Endodermal cell (in vitro differentiated cells): ENCODE measurements around the gene OMP. TPM values are rescaled to one million over a fixed set of nuclear protein-coding genes. Genes with fewer than 3 reads are reported as not detected.
"Not testable (repeated sequence)": the region's sequence is repeated elsewhere in the genome, so short reads cannot be mapped to it uniquely, and the experiment has no call there.

ENCODE experiments used
- DNase-seq: peaks from one replicate; pipeline ENCODE4 v3.0.0-alpha.2; 2017
- H3K27ac ChIP-seq: 2 replicates; pipeline ENCODE4 v1.5.1; 2013; ENCODE audit warnings: mild to moderate bottlenecking, low read depth, low read length, moderate library complexity
- H3K27me3 ChIP-seq: 2 replicates; pipeline ENCODE4 v1.6.1; 2013; ENCODE audit warnings: mild to moderate bottlenecking, low read length, moderate library complexity; ENCODE audit not compliant: insufficient read depth, control insufficient read depth, poor library complexity, severe bottlenecking
- H3K36me3 ChIP-seq: 2 replicates; pipeline ENCODE4 v1.7.0; 2013; ENCODE audit warnings: mild to moderate bottlenecking, low read length, moderate library complexity; ENCODE audit not compliant: control insufficient read depth, insufficient read depth
- H3K4me1 ChIP-seq: one replicate; pipeline ENCODE4 v1.7.0; 2013; ENCODE audit warnings: low read length; ENCODE audit not compliant: control insufficient read depth, insufficient read depth
- H3K4me3 ChIP-seq: 2 replicates; pipeline ENCODE4 v1.5.1; 2013; ENCODE audit warnings: mild to moderate bottlenecking, low read length, moderate library complexity
- H3K9ac ChIP-seq: 2 replicates; pipeline ENCODE4 v1.6.1; 2013; ENCODE audit warnings: mild to moderate bottlenecking, low read length, moderate library complexity; ENCODE audit not compliant: poor library complexity, severe bottlenecking; ENCODE audit errors: extremely low read depth
- H3K9me3 ChIP-seq: 2 replicates; pipeline ENCODE4 v1.6.1; 2013; ENCODE audit warnings: mild to moderate bottlenecking, low read length, moderate library complexity; ENCODE audit not compliant: control insufficient read depth
- H3K27ac Mint-ChIP-seq: 2 replicates; pipeline ENCODE4 v1.8.0; 2020; ENCODE audit warnings: mixed read lengths
- H3K27me3 Mint-ChIP-seq: 2 replicates; pipeline ENCODE4 v1.8.0; 2021; ENCODE audit warnings: mild to moderate bottlenecking, mixed read lengths; ENCODE audit not compliant: insufficient read depth
- H3K36me3 Mint-ChIP-seq: 2 replicates; pipeline ENCODE4 v1.8.0; 2020; ENCODE audit warnings: low read depth, mixed read lengths
- H3K4me1 Mint-ChIP-seq: 2 replicates; pipeline ENCODE4 v1.8.0; 2020; ENCODE audit warnings: mixed read lengths
- H3K4me3 Mint-ChIP-seq: 2 replicates; pipeline ENCODE4 v1.8.0; 2020; ENCODE audit warnings: mild to moderate bottlenecking, moderate library complexity, mixed read lengths
- H3K9me3 Mint-ChIP-seq: 2 replicates; pipeline ENCODE4 v1.8.0; 2020; ENCODE audit warnings: mild to moderate bottlenecking, mixed read lengths
- WGBS, 2 experiments: methylation state at CpG; one replicate each; pipeline versions ENCODE4 v1.1.5 to v1.1.7; 2013; ENCODE audit warnings: missing lambda C conversion rate in 2 of 2, mixed read lengths in 1 of 2; ENCODE audit not compliant: insufficient coverage in 1 of 2, insufficient read length in 1 of 2; 5-methylcytosine and 5-hydroxymethylcytosine counted together
- total RNA-seq, 2 donors: library from RNA; stranded (reverse); fragmentation: NEBNext Ultra II Directional in 1 of 2; extraction: Animal tissue kit (Norgen Biotek cat#: 25700) in 1 of 2; gene quantifications; 2 replicates in 1 of 2; 3 replicates in 1 of 2; pipeline ENCODE4 v1.2.1, GENCODE V29; 2021
- TF ChIP-seq, protein P1 (sequence below): fragments of 200-600 bp; sonication (generic); conservative IDR thresholded peaks from 2 replicates; pipeline ENCODE4 v1.5.0; 2021; ENCODE audit warnings: antibody characterized with exemption, mild to moderate bottlenecking

The OMP gene
- total RNA-seq, 2 donors from 2014 or later = 1.6 to 1.7 TPM

DNA sequence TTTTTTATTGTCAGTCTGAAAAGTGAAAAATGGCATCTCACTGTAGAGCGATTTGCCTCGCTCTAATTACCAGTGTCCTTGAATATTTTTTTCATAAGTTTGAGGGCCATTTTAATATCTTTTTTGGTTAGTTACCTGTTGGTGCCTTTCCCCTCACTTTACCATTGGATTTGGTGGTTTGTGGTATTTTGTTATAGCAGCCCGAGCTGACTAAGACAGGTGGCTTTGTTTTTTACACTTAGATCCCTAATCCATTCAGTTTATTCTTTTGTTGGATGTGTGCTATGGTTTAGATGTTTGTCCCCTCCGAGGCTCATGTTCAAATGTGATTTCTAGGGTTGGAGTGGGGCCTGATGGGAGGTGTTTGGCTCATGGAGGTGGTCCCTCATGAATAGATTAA, 42.4 kb upstream of the OMP start:
- H3K27ac Mint-ChIP-seq = no peak overlapping the region
- Histone ChIP-seq H3K27me3 (no peaks in the 10 kb centered on the region), H3K36me3 (no peaks in the 10 kb centered on the region), H3K27ac (no peak overlapping the region), H3K9me3 (peaks cover 7% of the 10 kb centered on the region), H3K9ac (no peak overlapping the region), H3K4me3 (no peak overlapping the region), H3K4me1 (peaks cover under 1% of the 10 kb centered on the region)
- peaks cover 27% of the 10 kb centered on the region for H3K27me3 Mint-ChIP-seq
- no peak for DNase-seq
- 60 to 85% methylated on average over 1 to 4 of the region's 4 CpGs for WGBS, 2 experiments
- TF ChIP-seq, protein P1, sequence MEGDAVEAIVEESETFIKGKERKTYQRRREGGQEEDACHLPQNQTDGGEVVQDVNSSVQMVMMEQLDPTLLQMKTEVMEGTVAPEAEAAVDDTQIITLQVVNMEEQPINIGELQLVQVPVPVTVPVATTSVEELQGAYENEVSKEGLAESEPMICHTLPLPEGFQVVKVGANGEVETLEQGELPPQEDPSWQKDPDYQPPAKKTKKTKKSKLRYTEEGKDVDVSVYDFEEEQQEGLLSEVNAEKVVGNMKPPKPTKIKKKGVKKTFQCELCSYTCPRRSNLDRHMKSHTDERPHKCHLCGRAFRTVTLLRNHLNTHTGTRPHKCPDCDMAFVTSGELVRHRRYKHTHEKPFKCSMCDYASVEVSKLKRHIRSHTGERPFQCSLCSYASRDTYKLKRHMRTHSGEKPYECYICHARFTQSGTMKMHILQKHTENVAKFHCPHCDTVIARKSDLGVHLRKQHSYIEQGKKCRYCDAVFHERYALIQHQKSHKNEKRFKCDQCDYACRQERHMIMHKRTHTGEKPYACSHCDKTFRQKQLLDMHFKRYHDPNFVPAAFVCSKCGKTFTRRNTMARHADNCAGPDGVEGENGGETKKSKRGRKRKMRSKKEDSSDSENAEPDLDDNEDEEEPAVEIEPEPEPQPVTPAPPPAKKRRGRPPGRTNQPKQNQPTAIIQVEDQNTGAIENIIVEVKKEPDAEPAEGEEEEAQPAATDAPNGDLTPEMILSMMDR = no peak
- no peak overlapping the region for H3K4me3 Mint-ChIP-seq
- no peaks in the 10 kb centered on the region for H3K36me3 Mint-ChIP-seq
- H3K9me3 Mint-ChIP-seq = peaks cover 26% of the 10 kb centered on the region
- peaks cover 6% of the 10 kb centered on the region for H3K4me1 Mint-ChIP-seq

DNA sequence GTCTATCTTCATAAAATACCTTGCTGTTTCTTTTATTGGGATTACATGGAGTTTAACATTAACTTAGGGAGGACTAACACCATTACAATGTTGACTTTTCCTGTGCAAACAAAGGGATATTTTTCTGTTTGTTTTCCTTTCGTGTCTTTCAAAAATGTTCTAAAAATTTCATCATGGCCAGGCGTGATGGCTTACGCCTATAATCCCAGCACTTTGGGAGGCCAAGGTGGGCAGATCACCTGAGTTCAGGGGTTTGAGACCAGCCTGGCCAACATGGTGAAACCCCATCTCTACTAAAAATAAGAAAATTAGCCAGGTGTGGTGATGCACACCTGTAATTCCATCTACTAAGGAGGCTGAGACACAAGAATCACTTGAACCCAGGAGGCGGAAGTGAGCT, 41.4 kb upstream of the OMP start:
- H3K9ac ChIP-seq, H3K9me3 ChIP-seq, DNase-seq, H3K4me1 Mint-ChIP-seq, H3K4me3 ChIP-seq, H3K27ac ChIP-seq, H3K36me3 Mint-ChIP-seq, H3K27ac Mint-ChIP-seq, H3K27me3 ChIP-seq, H3K4me1 ChIP-seq, H3K36me3 ChIP-seq, H3K4me3 Mint-ChIP-seq: not testable (repeated sequence)
- WGBS, 2 experiments = 89 to 98% methylated on average over 3 to 4 of the region's 4 CpGs
- H3K9me3 Mint-ChIP-seq = peaks cover 17% of the 10 kb centered on the region
- peaks cover 23% of the 10 kb centered on the region for H3K27me3 Mint-ChIP-seq

DNA sequence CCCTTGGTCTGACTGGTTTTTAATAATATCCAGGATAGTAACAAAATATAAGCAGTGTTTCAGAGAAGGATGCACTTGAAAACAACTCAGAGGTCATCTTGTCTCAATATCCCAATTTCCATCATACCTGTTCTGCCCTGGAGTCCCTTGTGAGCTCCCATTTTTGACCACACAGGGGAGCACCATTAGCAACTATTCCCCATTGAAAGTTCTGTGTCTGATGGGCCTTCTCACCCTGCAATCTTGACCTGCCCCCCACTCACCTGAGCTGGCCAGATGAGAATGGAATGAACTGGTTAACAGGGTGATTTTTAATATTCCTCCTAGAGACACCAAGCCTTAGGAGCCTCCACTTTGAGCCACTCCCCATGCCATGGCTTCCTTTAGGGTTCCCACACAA, 39.7 kb upstream of the OMP start:
- peaks cover 20% of the 10 kb centered on the region for H3K27me3 Mint-ChIP-seq
- H3K27me3 ChIP-seq = no peaks in the 10 kb centered on the region
- peak; percentile 53 for DNase-seq
- no peak overlapping the region for H3K4me3 Mint-ChIP-seq
- H3K36me3 Mint-ChIP-seq = no peaks in the 10 kb centered on the region
- H3K9ac ChIP-seq = no peak overlapping the region
- peaks cover 8% of the 10 kb centered on the region for H3K4me1 ChIP-seq
- H3K27ac ChIP-seq = no peak overlapping the region
- peaks cover 5% of the 10 kb centered on the region for H3K9me3 Mint-ChIP-seq
- H3K4me3 ChIP-seq = no peak overlapping the region
- TF ChIP-seq, protein P1 = peak; percentile 71
- H3K27ac Mint-ChIP-seq = no peak overlapping the region
- no peaks in the 10 kb centered on the region for H3K9me3 ChIP-seq
- H3K4me1 Mint-ChIP-seq = peaks cover 15% of the 10 kb centered on the region
- H3K36me3 ChIP-seq = no peaks in the 10 kb centered on the region

DNA sequence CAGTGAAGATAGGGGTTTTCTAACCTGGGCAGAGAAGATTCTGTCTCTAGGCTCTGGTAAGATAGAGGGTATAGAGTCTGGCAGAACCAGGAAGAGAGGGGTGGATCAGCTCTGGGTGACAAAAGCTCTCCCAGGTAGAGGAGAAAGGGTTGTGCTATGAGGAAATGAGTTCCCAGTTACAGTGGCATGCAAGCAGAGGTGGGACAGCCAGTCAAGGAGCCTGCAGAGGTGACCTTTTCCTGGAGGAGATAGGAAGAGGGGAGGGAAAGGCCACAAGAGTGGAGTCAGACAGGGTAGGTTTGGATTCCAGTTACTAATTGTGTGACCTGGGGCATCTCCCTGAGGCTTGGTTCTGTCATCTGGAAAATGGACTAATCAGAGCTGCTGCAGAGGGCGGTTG, 39.2 kb upstream of the OMP start:
- Histone ChIP-seq H3K36me3 (no peaks in the 10 kb centered on the region), H3K9me3 (no peaks in the 10 kb centered on the region), H3K27me3 (no peaks in the 10 kb centered on the region), H3K4me3 (no peak overlapping the region), H3K27ac (no peak overlapping the region), H3K4me1 (peaks cover 8% of the 10 kb centered on the region), H3K9ac (no peak overlapping the region)
- TF ChIP-seq, protein P1 = no peak
- peak; percentile 33 for DNase-seq
- no peaks in the 10 kb centered on the region for H3K36me3 Mint-ChIP-seq
- 90 to 100% methylated on average over 1 of the region's 1 CpG for WGBS, 2 experiments
- peaks cover 15% of the 10 kb centered on the region for H3K4me1 Mint-ChIP-seq
- H3K27me3 Mint-ChIP-seq = peaks cover 21% of the 10 kb centered on the region
- H3K4me3 Mint-ChIP-seq = no peak overlapping the region
- peaks cover 5% of the 10 kb centered on the region for H3K9me3 Mint-ChIP-seq
- no peak overlapping the region for H3K27ac Mint-ChIP-seq
